HL-60 (cell line): ENCODE results near the gene ATP1B4.

Source experiments
- CTCF ChIP-seq: IDR thresholded peaks from one replicate; pipeline ENCODE4 v1.5.1; 2011; ENCODE audit warnings: low read length, control low read depth, inconsistent platforms; ENCODE audit not compliant: insufficient read depth
- POLR2AphosphoS5 ChIP-seq: IDR thresholded peaks from 2 replicates; pipeline ENCODE4 v1.6.1; 2012; ENCODE audit warnings: low read depth

DNA sequence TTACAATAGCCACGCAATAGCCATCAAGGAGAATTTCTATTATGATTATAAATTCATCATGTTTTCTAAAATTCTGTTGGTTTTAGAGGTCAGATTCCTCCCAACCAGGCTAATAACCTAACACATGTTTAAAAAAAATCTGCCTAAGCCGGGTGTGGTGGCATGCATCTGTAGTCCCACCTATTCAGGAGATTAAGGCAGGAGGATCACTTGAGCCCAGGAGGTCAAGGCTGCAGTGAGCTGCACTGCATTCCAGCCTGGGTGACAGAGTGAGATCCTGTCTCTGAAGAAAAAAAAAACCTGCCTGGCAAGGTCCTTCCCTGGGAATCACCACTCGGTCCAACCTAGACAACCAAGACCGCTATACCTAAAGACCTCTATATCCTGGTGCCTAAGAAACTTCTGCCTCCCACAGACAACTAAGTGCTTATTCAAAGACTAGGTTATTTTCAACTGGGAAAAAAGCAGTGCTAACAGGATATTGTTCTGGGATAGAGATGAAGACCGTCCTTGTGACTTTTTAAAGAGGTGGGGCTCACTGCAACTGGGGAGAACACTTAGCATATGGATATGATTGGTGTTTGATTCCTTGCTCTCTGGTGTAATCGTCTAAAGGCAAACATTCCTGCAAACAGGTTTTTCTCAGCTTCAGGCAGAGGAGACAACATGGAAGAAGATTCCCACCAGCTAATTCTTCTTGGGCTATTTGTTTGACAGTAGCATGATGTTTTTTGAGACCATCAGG lies 18.2 kb downstream of the ATP1B4 start:
- TF ChIP-seq POLR2AphosphoS5: no peak
- TF ChIP-seq CTCF: no peak
